Measurements from ENCODE around the gene OR5K4.
"Not testable (repeated sequence)": the region's sequence is repeated elsewhere in the genome, so short reads cannot be mapped to it uniquely, and the experiment has no call there.

The OR5K4 gene

GRCh38 chr3:98371853-98372252 lies 18.2 kb downstream of the OR5K4 start:
- no peak for DNase-seq

DNA sequence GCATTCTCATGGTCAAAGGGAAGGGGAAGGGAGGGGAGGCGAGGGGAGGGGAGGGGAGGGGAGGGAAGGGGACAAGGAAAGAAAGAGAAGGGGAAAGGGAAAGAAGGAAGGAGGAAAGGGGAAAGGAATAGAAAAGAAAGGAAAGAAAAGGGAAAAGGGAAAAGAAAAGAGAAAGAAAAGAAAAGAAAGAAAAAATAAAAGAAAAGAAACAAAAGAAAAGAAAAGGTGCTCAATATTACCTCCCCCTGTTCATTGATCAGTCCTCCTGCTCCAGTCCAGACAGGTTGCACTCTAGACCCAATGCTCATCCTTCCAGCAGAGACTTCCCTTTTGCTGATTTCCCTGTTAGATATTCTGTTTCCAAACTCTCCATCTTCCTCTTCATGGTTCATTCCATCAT lies 18.8 kb downstream of the OR5K4 start:
- no peak for DNase-seq

GRCh38 chr3:98376631-98377030 lies 23.0 kb downstream of the OR5K4 start:
- no peak for DNase-seq

- DNase-seq: no peak
Measured at GRCh38 chr3:98388147-98388546, 34.5 kb downstream of the OR5K4 start.

DNA sequence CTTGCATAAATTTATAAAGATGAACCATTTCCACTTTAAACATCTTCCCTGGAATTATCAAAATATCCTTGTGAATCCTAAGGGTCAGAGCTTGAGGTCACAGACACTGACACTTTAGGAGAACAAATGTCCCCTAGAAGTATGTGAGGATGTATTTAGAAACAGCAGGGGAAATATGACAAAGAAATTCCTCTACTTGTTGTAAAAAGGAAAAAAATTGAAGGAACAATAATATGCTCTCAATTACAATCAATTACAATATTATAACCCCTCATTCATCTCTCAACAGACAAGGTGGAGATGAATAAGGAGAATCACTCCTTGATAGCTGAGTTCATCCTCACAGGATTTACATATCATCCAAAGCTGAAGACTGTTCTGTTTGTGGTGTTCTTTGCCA lies 36.7 kb downstream of the OR5K4 start, which contains the start of gene OR5K3:
Gene OR5K3 (plus strand): TSS at position 301 of the 400 bp plus-strand sequence. CDS start 0 bp downstream, at position 301.
- DNase-seq: no peak

GRCh38 chr3:98395101-98395500 lies 41.4 kb downstream of the OR5K4 start:
- no peak for DNase-seq

DNA sequence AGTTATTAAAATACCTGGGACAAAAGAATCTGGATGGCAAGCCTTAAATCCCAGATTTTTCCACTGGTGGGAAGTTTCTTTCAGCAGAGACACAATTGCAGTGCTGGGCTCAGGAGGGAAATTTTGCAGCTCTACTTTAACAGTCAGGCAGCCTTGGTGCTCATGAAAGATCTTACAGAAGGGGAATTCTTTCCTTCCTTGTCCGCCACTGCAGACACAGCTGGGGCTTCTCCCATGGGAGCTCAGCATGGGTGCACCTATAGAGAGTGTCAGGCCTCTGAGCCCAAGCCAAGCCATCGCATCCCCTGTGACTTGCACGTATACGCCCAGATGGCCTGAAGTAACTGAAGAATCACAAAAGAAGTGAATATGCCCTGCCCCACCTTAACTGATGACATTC lies 42.8 kb downstream of the OR5K4 start:
- DNase-seq: not testable (repeated sequence)

- DNase-seq: no peak
Measured at GRCh38 chr3:98398513-98398912, 44.9 kb downstream of the OR5K4 start.

DNA sequence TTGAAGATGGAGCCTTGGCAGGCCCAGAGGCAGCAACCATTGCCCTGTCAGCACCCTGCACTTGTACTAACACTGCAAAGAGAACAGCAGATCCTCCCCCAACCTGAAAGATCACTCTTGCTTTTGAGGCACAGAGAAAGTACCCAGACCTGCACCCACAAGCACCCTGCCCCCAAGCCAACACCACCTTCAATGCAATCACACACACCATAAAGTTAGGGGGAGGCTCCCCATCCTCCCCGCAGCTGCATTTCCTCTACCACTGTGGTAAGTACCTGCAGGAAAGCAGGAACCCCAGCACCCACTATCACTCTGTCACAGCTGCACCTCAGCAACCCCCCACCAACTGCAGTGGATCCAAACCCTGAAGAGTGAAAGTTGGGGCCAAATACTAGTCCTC lies 48.9 kb downstream of the OR5K4 start:
- no peak for DNase-seq

DNA sequence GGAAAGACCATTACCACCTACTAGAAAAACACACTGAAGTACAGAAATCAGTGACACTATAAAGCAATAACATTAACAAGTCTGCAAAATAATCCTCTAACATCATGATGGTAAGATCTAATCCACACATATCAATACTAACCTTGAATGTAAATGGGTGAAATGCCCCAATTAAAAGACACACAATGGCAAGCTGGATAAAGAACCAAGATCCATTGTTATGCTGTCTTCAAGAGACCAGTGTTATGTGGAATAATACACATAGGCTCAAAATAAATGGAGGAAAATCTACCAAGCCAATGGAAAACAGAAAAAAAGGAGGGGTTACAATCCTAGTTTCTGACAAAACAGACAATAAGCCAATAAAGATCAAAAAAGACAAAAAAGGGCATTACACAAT lies 50.4 kb downstream of the OR5K4 start:
- DNase-seq: no peak
